ENCODE data around the gene MCC. TPM values are rescaled to one million over a fixed set of nuclear protein-coding genes. Genes with fewer than 3 reads are reported as not detected.

Gene MCC
- total RNA-seq, 1 donor from 2014 or later, result 18.9 TPM

GRCh38 chr5:113236536-113237288 lies 251.5 kb downstream of the MCC start:
- no peak for TF ChIP-seq CTCF (IDR thresholded peaks at IDR 0.05; ENCODE audit: unreplicated experiment)
- Mint-ChIP-seq H3K27ac (no peak overlapping the region), H3K9me3 (ENCODE audit: low read depth) (no peaks in the 10 kb centered on the region), H3K27me3 (no peaks in the 10 kb centered on the region), H3K36me3 (ENCODE audit: insufficient read depth) (no peaks in the 10 kb centered on the region), H3K4me1 (ENCODE audit: low read depth) (peaks cover 23% of the 10 kb centered on the region), H3K4me3 (ENCODE audit: low read depth) (no peak overlapping the region)
- DNase-seq (ENCODE audit: low spot score, unreplicated experiment), result no peak

- no peaks in the 10 kb centered on the region for H3K27me3 Mint-ChIP-seq
- DNase-seq (ENCODE audit: low spot score, unreplicated experiment), result no peak
- H3K9me3 Mint-ChIP-seq (ENCODE audit: low read depth), result no peaks in the 10 kb centered on the region
- peaks cover 23% of the 10 kb centered on the region for H3K4me1 Mint-ChIP-seq (ENCODE audit: low read depth)
- no peak overlapping the region for H3K4me3 Mint-ChIP-seq (ENCODE audit: low read depth)
- TF ChIP-seq CTCF (IDR thresholded peaks at IDR 0.05; ENCODE audit: unreplicated experiment), result no peak
- H3K27ac Mint-ChIP-seq, result no peak overlapping the region
- no peaks in the 10 kb centered on the region for H3K36me3 Mint-ChIP-seq (ENCODE audit: insufficient read depth)
These were observed 252.4 kb downstream of the MCC start for GRCh38 chr5:113235884-113236283.

GRCh38 chr5:113234546-113234945 lies 253.7 kb downstream of the MCC start:
- Mint-ChIP-seq H3K9me3 (ENCODE audit: low read depth) (no peaks in the 10 kb centered on the region), H3K4me3 (ENCODE audit: low read depth) (no peak overlapping the region), H3K27ac (no peak overlapping the region), H3K36me3 (ENCODE audit: insufficient read depth) (no peaks in the 10 kb centered on the region), H3K4me1 (ENCODE audit: low read depth) (peaks cover 23% of the 10 kb centered on the region), H3K27me3 (no peaks in the 10 kb centered on the region)
- TF ChIP-seq CTCF (IDR thresholded peaks at IDR 0.05; ENCODE audit: unreplicated experiment), result no peak
- DNase-seq (ENCODE audit: low spot score, unreplicated experiment), result no peak

GRCh38 chr5:113233606-113234005 lies 254.6 kb downstream of the MCC start:
- Mint-ChIP-seq H3K4me1 (ENCODE audit: low read depth) (peaks cover 23% of the 10 kb centered on the region), H3K36me3 (ENCODE audit: insufficient read depth) (no peaks in the 10 kb centered on the region), H3K4me3 (ENCODE audit: low read depth) (no peak overlapping the region), H3K27me3 (no peaks in the 10 kb centered on the region), H3K9me3 (ENCODE audit: low read depth) (no peaks in the 10 kb centered on the region), H3K27ac (no peak overlapping the region)
- DNase-seq (ENCODE audit: low spot score, unreplicated experiment), result no peak
- TF ChIP-seq CTCF (IDR thresholded peaks at IDR 0.05; ENCODE audit: unreplicated experiment), result no peak

GRCh38 chr5:113232667-113233066 lies 255.6 kb downstream of the MCC start:
- H3K4me1 Mint-ChIP-seq (ENCODE audit: low read depth), result peaks cover 21% of the 10 kb centered on the region
- H3K27ac Mint-ChIP-seq, result no peak overlapping the region
- no peaks in the 10 kb centered on the region for H3K9me3 Mint-ChIP-seq (ENCODE audit: low read depth)
- DNase-seq (ENCODE audit: low spot score, unreplicated experiment), result no peak
- no peak overlapping the region for H3K4me3 Mint-ChIP-seq (ENCODE audit: low read depth)
- no peak for TF ChIP-seq CTCF (IDR thresholded peaks at IDR 0.05; ENCODE audit: unreplicated experiment)
- no peaks in the 10 kb centered on the region for H3K27me3 Mint-ChIP-seq
- no peaks in the 10 kb centered on the region for H3K36me3 Mint-ChIP-seq (ENCODE audit: insufficient read depth)

Data from progenitor cell of endocrine pancreas (in vitro differentiated cells).